NCI-H748 (cell line): ENCODE data around the gene RPL3.

Experiments used
- DNase-seq: peaks from one replicate; lab custom pipeline; 2025; ENCODE audit not compliant: unreplicated experiment; lab: John Stamatoyannopoulos, UW

RPL3 gene

GRCh38 chr22:39284142-39284980 lies 35.1 kb downstream of the RPL3 start:
- DNase-seq = no peak

- DNase-seq = no peak
Observed at GRCh38 chr22:39283322-39284141, 35.9 kb downstream of the RPL3 start.

GRCh38 chr22:39282645-39283321 lies 36.6 kb downstream of the RPL3 start:
- no peak for DNase-seq

GRCh38 chr22:39281126-39281525 lies 38.3 kb downstream of the RPL3 start:
- DNase-seq = no peak

GRCh38 chr22:39280250-39280649 lies 39.2 kb downstream of the RPL3 start:
- no peak for DNase-seq

GRCh38 chr22:39279170-39279850 lies 40.1 kb downstream of the RPL3 start:
- DNase-seq = peak; percentile 5

- no peak for DNase-seq
Observed at GRCh38 chr22:39278040-39278439, 41.4 kb downstream of the RPL3 start.

- DNase-seq = no peak
Observed at GRCh38 chr22:39277142-39277607, 42.2 kb downstream of the RPL3 start.

- DNase-seq = no peak
Observed at GRCh38 chr22:39276440-39277141, 42.8 kb downstream of the RPL3 start.

GRCh38 chr22:39275814-39276439 lies 43.5 kb downstream of the RPL3 start:
- no peak for DNase-seq

GRCh38 chr22:39273950-39274887 lies 45.2 kb downstream of the RPL3 start:
- no peak for DNase-seq

- no peak for DNase-seq
Observed at GRCh38 chr22:39270792-39271191, 48.6 kb downstream of the RPL3 start.

GRCh38 chr22:39270280-39270679 lies 49.1 kb downstream of the RPL3 start:
- DNase-seq = no peak

GRCh38 chr22:39269095-39269790 lies 50.2 kb downstream of the RPL3 start:
- no peak for DNase-seq

- no peak for DNase-seq
Observed at GRCh38 chr22:39268645-39269044, 50.8 kb downstream of the RPL3 start.

- no peak for DNase-seq
Observed at GRCh38 chr22:39267974-39268373, 51.4 kb downstream of the RPL3 start.

GRCh38 chr22:39266398-39267030 lies 52.9 kb downstream of the RPL3 start:
- no peak for DNase-seq
